NAMALWA (cell line): Measurements from ENCODE around the gene IRAK2.
"Not testable (repeated sequence)": the region's sequence is repeated elsewhere in the genome, so short reads cannot be mapped to it uniquely, and the experiment has no call there.

Source experiments
- DNase-seq: peaks from one replicate; pipeline ENCODE4 v3.0.0-alpha.2; 2015; ENCODE audit warnings: low spot score

The IRAK2 gene

GRCh38 chr3:10253731-10254130, 89.0 kb downstream of the IRAK2 start:
- no peak for DNase-seq

GRCh38 chr3:10255835-10256234, 91.1 kb downstream of the IRAK2 start:
- DNase-seq = no peak

DNA sequence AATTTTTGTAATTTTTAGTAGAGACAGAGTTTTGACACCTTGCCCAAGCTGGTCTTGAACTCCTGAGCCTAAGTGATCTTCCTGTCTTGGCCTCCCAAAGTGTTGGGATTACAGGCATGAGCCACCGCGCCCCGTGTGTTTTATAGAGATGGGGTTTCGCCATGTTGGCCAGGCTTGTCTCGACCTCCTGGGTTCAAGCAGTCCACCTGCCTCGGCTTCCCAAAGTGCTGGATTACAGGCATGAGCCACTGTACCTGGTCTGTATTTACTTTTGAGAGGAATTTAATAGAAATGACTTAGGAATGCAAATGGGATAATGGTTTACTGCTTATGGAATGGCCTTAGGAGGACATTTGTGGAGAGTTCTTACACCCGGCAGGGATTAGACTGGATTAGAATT, 94.3 kb downstream of the IRAK2 start:
- no peak for DNase-seq

DNA sequence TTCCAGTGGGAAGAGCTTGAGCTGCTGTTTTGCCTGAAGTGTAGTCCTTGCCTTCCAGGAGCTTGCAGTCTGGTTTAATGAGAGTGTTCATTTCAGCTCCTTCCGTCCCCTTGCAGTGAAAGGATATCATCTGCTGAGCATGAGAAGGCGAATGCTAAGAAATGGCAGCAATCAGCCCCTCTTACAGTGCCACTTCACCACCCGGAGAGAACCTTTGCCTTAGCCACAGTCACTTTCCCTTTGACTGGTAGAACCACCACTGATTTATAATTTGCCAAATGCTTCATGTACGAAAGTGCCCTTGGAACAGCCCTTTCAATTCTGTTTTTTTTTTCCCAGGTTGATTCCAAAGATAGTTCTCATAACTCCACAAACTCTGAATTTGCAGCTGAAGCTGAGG, 95.1 kb downstream of the IRAK2 start:
- DNase-seq = no peak

DNA sequence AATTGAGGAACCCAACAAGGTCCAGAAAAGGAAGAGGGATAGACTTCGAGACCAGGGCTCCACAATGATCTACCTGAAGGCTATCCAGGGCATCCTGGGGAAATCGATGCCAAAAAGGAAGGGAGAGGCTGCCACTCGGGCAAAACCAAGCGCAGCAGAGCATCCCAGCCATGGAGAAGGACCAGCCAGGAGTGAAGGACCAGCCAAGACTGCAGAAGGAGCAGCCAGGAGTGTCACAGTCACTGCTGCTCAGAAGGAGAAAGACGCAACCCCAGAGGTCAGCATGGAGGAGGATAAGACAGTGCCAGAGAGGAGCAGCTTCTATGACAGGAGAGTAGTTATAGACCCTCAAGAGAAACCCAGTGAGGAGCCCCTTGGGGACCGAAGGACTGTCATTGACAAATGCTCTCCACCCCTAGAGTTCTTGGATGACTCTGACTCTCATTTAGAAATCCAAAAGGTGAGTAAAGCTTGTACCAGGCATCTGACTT, 95.5 kb downstream of the IRAK2 start:
- no peak for DNase-seq

DNA sequence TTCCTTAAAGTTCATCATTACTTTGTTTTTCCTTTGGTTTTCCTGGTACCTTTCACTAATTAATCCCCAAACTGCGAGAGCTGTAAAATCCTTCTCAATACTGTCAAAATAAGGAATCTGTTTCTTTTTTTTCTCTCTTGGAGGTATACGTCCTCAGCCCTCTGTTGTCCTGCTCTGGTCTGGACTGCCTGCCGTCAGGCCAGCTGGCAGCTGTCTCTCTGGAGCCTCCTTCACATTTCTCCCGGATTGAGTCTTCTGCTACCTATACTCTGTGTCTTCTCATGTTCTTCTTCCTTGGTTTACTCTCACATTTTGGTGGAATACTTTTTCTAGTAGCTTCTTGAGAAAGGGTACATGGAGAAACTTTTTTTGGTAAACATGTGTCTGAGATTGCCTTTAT, 97.3 kb downstream of the IRAK2 start:
- DNase-seq = no peak

DNA sequence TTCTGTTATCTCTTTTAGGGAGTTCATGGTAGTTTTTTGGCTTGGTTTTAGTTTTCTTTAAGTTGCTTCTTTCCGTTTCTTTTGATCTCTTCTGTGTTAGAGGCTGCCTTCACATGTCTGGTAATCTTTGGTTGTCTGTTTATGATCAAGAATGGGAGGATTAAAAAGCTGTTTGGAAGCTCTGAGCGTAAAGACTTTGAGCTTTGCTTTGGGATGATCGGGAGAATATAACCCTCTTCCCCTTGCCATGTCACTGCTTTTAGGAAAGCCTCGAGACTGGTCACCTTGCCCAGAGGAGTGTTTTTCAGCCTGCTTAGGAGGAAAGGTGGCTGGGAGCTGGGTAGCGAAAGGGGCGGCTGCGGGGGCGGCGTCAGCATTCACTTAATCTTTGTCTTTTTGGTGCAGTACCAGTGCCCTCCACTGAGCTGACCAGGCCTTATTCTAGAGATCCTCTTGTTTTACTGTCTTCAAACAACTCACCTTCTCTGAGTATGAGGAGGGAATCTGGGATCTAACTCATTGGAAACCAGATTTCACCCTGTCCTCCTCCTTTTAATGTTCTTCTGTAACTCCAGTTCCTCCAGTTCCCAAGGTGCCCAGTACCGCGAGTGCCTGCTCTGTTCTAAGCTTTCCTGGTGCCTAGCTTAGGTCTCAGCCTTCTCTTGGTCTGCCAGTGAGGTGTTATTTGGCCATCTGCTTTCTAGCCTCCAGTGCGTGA, 99.1 kb downstream of the IRAK2 start:
- peak; percentile 65 for DNase-seq

GRCh38 chr3:10265833-10266232, 101.1 kb downstream of the IRAK2 start:
- DNase-seq = no peak

GRCh38 chr3:10266936-10267335, 102.2 kb downstream of the IRAK2 start:
- not testable (repeated sequence) for DNase-seq

GRCh38 chr3:10268116-10268515, 103.4 kb downstream of the IRAK2 start:
- DNase-seq = no peak

DNA sequence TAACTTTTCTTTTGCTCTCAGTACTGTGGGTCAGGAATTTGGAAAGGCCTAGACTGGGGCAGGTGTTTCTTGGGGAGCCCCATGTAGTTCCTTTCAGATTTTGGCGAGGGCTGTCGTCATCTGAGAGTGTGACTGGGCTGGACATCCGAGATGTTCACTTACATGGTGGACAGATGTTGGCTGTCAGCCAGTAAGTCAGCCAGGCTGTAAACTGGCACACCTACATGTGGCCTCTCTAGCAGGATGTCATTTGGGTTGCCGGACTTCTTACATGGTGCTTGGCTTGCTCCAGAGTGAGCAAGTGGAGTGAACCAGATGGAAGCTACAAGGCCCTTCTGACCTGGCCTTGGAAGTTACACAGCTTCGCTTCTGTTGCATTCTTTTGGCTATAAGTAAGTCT, 104.2 kb downstream of the IRAK2 start:
- no peak for DNase-seq

DNA sequence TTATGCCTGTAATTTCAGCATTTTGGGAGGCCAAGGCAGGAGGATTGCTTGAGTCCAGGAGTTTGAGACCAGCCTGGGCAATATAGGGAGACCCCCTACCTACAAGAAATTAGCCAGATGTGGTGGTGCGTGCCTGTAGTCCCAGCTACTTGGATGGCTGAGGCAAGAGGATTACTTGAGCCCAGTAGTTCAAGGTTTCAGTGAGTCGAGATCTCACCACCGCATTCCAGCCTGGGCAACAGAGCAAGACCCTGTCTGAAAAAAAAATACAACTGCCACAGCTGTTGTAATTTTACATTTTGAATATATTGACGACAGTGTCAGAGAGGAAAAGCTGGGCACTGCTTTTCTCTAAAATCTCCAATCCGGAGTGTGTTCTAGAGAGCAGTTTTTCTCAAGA, 104.7 kb downstream of the IRAK2 start:
- DNase-seq = no peak

- not testable (repeated sequence) for DNase-seq
Measured at GRCh38 chr3:10272476-10272875, 107.8 kb downstream of the IRAK2 start.

- no peak for DNase-seq
Measured at GRCh38 chr3:10272977-10273376, 108.3 kb downstream of the IRAK2 start.

DNA sequence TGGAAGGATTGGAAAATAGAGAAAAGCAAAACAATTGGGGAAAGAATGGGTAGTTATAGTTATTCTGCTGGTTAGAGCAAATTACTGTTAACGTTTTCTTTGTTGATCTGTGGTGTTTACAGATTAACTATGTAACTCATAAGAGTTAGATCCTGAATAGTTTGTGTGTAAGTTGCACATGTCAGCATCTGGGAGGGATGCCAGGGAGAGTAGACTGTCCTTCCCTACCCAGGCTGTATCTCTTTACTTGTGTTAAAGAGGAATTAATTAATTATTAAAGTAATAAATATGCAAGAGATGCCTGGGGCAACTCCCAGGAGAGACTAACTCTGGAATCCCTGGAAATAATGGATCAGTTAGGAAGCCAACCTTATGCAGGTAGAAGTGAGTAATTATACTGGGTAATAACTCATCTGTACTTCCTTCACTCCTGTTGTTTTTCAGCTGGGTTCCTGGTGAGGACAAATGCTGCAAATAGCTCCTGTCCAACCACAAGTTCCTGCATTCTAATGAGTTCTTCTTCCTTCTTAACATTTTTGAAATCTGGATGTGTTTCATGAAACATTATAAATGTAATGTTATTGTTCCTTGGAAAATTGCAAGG, 109.1 kb downstream of the IRAK2 start:
- no peak for DNase-seq

DNA sequence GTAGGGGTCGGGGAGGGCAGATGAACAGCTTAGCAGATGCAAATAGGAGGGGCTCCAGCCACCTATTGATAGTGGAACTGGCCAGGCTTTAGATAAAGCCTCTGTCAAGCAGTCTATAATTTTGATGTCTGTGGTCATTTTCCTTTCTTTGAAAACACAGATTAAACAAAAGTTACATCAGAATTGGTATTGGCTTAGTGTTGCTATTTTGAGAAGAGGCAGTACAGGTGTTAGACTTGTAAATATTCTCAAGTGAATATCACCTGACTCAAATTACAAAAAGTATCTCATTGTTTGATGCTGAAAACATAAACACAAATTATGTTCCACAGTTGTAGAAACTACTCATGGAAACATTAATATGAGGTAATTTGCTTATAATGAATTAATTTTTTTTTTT, 109.9 kb downstream of the IRAK2 start:
- no peak for DNase-seq

DNA sequence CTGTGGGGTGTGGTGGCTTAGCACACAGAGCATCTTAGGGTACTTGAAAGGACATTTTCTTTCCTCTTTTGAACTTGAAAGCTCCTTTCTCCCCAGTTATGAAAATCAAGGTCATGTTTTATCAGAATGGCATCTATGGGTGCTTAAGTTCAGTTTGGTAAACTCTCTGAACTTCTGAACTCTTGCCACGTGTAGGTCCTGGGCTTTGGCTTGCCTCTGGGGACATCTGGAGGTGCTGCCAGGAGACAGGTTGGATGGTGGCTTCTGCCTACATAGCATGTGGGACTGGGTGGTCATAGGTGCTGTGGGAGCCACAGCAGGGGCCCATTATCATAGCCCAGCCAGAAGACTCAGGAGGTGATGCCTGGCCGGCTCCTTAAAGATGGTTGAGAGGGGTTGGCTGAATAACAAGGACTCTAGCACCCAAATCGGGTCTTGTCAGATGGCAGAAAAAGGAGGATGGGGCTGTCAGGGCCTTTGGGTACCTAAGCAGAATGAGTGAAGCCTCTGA, 112.5 kb downstream of the IRAK2 start:
- DNase-seq = no peak

GRCh38 chr3:10278501-10278900, 113.8 kb downstream of the IRAK2 start:
- no peak for DNase-seq

- DNase-seq = no peak
Measured at GRCh38 chr3:10279384-10280176, 114.9 kb downstream of the IRAK2 start.

GRCh38 chr3:10280177-10280529, 115.4 kb downstream of the IRAK2 start:
- DNase-seq = no peak

- DNase-seq = no peak
Measured at GRCh38 chr3:10280571-10280970, 115.9 kb downstream of the IRAK2 start.

DNA sequence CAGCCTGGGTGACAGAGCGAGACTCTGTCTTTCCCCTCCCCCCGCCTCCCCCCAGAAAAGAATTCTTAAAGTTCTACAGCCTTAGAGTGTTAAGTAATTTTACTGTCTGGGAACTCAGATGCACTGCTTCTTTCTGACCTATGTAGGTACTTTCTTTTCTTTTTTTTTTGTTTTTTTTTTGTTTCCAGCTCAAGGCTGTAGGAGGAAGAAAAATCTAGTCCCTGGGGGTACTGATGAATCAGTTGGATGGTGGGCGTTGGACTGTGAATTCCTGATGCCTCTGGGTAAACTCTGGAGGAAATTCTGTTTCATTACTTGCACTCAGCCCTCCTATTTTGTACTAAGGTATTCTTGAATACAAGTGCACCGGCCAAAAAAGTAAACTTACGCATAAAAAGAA, 117.2 kb downstream of the IRAK2 start:
- DNase-seq = no peak

DNA sequence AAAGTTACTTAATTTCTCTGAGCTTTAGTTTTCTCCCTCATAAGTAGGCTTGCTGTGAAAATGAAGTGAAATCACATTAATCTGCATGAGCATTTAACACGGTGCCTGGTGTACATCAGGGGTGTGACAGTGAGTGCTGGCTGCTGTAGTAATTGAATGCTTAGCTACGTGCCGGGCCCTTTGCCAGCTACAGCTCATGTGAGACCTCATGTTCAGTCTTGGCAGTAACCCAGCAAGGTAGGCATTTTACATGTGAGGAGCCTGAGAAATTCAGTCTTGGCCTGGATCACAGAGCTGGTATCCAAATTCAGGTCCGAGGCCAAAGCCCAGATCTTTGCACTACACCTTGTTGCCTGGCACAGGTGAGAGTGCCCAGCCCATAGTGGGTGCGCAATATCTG, 118.9 kb downstream of the IRAK2 start:
- no peak for DNase-seq
